Neural progenitor cell (in vitro differentiated cells): ENCODE data around the gene PROCR. TPM values are rescaled to one million over a fixed set of nuclear protein-coding genes. Genes with fewer than 3 reads are reported as not detected.

Experiments used
- DNase-seq: peaks from one replicate; pipeline ENCODE4 v3.0.0-alpha.2; 2016; ENCODE audit warnings: low spot score
- H2AFZ ChIP-seq: fragments of 200-600 bp; sonication (generic); replicated peaks from 2 replicates; pipeline ENCODE4 v1.6.1; 2016; ENCODE audit warnings: antibody characterized with exemption
- H3F3A ChIP-seq: fragments of 200-600 bp; sonication (generic); 2 replicates; pipeline ENCODE4 v1.6.1; 2016; ENCODE audit warnings: antibody characterized with exemption, low read depth
- H3K27ac ChIP-seq: fragments of 200-600 bp; sonication (generic); 2 replicates; pipeline ENCODE4 v1.5.1; 2016; ENCODE audit warnings: mild to moderate bottlenecking
- H3K27me3 ChIP-seq: fragments of 200-600 bp; sonication (generic); 2 replicates; pipeline ENCODE4 v1.6.1; 2016; ENCODE audit warnings: mild to moderate bottlenecking, moderate library complexity
- H3K36me3 ChIP-seq: fragments of 200-600 bp; sonication (generic); 2 replicates; pipeline ENCODE4 v1.5.1; 2016
- H3K4me1 ChIP-seq: fragments of 200-600 bp; sonication (generic); 2 replicates; pipeline ENCODE4 v1.6.1; 2016; ENCODE audit warnings: mixed run types
- H3K4me2 ChIP-seq: fragments of 200-600 bp; sonication (generic); 2 replicates; pipeline ENCODE4 v1.6.1; 2016
- H3K4me3 ChIP-seq: fragments of 200-600 bp; sonication (generic); 2 replicates; pipeline ENCODE4 v1.5.1; 2016
- H3K79me2 ChIP-seq: fragments of 200-600 bp; sonication (generic); 2 replicates; pipeline ENCODE4 v1.6.1; 2016; ENCODE audit warnings: low read depth
- H3K9ac ChIP-seq: fragments of 200-600 bp; sonication (generic); 2 replicates; pipeline ENCODE4 v1.6.1; 2016
- H3K9me3 ChIP-seq: fragments of 200-600 bp; sonication (generic); 2 replicates; pipeline ENCODE4 v1.5.1; 2016; ENCODE audit warnings: low read depth
- H4K20me1 ChIP-seq: fragments of 200-600 bp; sonication (generic); 2 replicates; pipeline ENCODE4 v1.6.1; 2016; ENCODE audit warnings: low read depth
- H3K27ac Mint-ChIP-seq: 3 replicates; pipeline ENCODE4 v1.8.0; 2021; ENCODE audit warnings: mixed read lengths
- H3K27me3 Mint-ChIP-seq: 2 replicates; pipeline ENCODE4 v1.8.0; 2022; ENCODE audit warnings: low read depth, mild to moderate bottlenecking, inconsistent platforms, moderate library complexity, mixed read lengths; ENCODE audit not compliant: insufficient read depth
- H3K36me3 Mint-ChIP-seq: 3 replicates; pipeline ENCODE4 v1.8.0; 2021; ENCODE audit warnings: mixed read lengths
- H3K4me1 Mint-ChIP-seq: 3 replicates; pipeline ENCODE4 v1.8.0; 2021; ENCODE audit warnings: mixed read lengths
- H3K4me3 Mint-ChIP-seq: 3 replicates; pipeline ENCODE4 v1.8.0; 2021; ENCODE audit warnings: mild to moderate bottlenecking, moderate library complexity, mixed read lengths
- H3K9me3 Mint-ChIP-seq: 3 replicates; pipeline ENCODE4 v1.8.0; 2020; ENCODE audit warnings: mixed read lengths
- EZH2 ChIP-seq: fragments of 200-600 bp; sonication (generic); IDR thresholded peaks from 2 replicates; pipeline ENCODE4 v1.6.1; 2017; ENCODE audit warnings: antibody characterized with exemption, mild to moderate bottlenecking, moderate library complexity
- EZH2phosphoT487 ChIP-seq: fragments of 200-600 bp; sonication (generic); IDR thresholded peaks from 2 replicates; pipeline ENCODE4 v1.6.1; 2017; ENCODE audit warnings: antibody characterized with exemption
- total RNA-seq: library from RNA; depleted of rRNA; stranded (reverse); fragments of >200 nt; gene quantifications from 2 replicates; pipeline ENCODE4 v1.2.3, GENCODE V29; 2015; ENCODE audit warnings: low replicate concordance
- TF ChIP-seq, protein P1 (sequence below): fragments of 200-600 bp; sonication (generic); IDR thresholded peaks from 2 replicates; pipeline ENCODE4 v1.5.1; 2017; ENCODE audit warnings: antibody characterized with exemption, mild to moderate bottlenecking

PROCR gene
- total RNA-seq, 1 donor from 2014 or later, result 3.1 TPM

- Histone ChIP-seq H3K27me3 (no peaks in the 10 kb centered on the region), H3K4me1 (peaks cover 8% of the 10 kb centered on the region), H3K79me2 (no peaks in the 10 kb centered on the region), H3K9ac (no peak overlapping the region), H3K27ac (no peak overlapping the region), H3F3A (peaks cover 9% of the 10 kb centered on the region), H4K20me1 (no peaks in the 10 kb centered on the region), H2AFZ (peak overlapping the region; percentile 50), H3K4me2 (peak overlapping the region; percentile 66), H3K4me3 (peak overlapping the region; percentile 31), H3K36me3 (no peaks in the 10 kb centered on the region), H3K9me3 (no peaks in the 10 kb centered on the region)
- H3K36me3 Mint-ChIP-seq, result no peaks in the 10 kb centered on the region
- DNase-seq, result no peak
- peaks cover 3% of the 10 kb centered on the region for H3K9me3 Mint-ChIP-seq
- H3K27me3 Mint-ChIP-seq, result peaks cover 4% of the 10 kb centered on the region
- H3K4me3 Mint-ChIP-seq, result peak overlapping the region; percentile 38
- H3K4me1 Mint-ChIP-seq, result peaks cover 15% of the 10 kb centered on the region
- no peak overlapping the region for H3K27ac Mint-ChIP-seq
- TF ChIP-seq, protein P1, sequence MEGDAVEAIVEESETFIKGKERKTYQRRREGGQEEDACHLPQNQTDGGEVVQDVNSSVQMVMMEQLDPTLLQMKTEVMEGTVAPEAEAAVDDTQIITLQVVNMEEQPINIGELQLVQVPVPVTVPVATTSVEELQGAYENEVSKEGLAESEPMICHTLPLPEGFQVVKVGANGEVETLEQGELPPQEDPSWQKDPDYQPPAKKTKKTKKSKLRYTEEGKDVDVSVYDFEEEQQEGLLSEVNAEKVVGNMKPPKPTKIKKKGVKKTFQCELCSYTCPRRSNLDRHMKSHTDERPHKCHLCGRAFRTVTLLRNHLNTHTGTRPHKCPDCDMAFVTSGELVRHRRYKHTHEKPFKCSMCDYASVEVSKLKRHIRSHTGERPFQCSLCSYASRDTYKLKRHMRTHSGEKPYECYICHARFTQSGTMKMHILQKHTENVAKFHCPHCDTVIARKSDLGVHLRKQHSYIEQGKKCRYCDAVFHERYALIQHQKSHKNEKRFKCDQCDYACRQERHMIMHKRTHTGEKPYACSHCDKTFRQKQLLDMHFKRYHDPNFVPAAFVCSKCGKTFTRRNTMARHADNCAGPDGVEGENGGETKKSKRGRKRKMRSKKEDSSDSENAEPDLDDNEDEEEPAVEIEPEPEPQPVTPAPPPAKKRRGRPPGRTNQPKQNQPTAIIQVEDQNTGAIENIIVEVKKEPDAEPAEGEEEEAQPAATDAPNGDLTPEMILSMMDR, result no peak
- TF ChIP-seq EZH2phosphoT487, result no peak
Measured at GRCh38 chr20:35171438-35171752, 477 bp upstream of the PROCR start.

DNA sequence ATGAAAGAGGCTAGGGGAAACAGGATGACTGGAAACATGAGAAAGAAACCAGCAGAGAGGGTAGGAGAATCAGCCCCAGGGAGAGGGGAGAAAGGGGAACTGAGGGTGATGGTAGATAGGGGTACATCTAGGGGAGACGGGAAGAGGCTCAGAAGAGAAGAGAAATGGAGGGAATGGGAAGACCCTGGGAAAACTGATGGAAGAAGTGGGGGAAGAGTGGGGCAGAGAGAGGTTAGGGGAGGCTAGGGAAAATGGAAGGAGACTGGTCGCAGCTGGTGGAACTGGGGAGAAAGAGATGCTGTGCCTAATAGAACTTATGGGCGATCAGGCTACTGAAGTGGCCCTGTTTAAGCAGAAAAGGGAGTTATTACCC lies 548 bp downstream of the PROCR start:
- H3K27me3 Mint-ChIP-seq, result peaks cover 4% of the 10 kb centered on the region
- peak overlapping the region; percentile 66 for H3K4me2 ChIP-seq
- no peak overlapping the region for H3K27ac ChIP-seq
- H3K9ac ChIP-seq, result no peak overlapping the region
- H3K36me3 Mint-ChIP-seq, result no peaks in the 10 kb centered on the region
- no peak for DNase-seq
- H3K9me3 ChIP-seq, result no peaks in the 10 kb centered on the region
- H3K79me2 ChIP-seq, result no peaks in the 10 kb centered on the region
- no peaks in the 10 kb centered on the region for H3K36me3 ChIP-seq
- H3F3A ChIP-seq, result peaks cover 7% of the 10 kb centered on the region
- no peak overlapping the region for H3K4me3 Mint-ChIP-seq
- no peaks in the 10 kb centered on the region for H4K20me1 ChIP-seq
- TF ChIP-seq, protein P1, result no peak
- TF ChIP-seq EZH2phosphoT487 (no peak), EZH2 (no peak)
- no peak overlapping the region for H3K27ac Mint-ChIP-seq
- peaks cover 8% of the 10 kb centered on the region for H3K4me1 ChIP-seq
- peak overlapping the region; percentile 50 for H2AFZ ChIP-seq
- peaks cover 3% of the 10 kb centered on the region for H3K9me3 Mint-ChIP-seq
- peaks cover 13% of the 10 kb centered on the region for H3K4me1 Mint-ChIP-seq
- H3K4me3 ChIP-seq, result no peak overlapping the region
- H3K27me3 ChIP-seq, result no peaks in the 10 kb centered on the region

DNA sequence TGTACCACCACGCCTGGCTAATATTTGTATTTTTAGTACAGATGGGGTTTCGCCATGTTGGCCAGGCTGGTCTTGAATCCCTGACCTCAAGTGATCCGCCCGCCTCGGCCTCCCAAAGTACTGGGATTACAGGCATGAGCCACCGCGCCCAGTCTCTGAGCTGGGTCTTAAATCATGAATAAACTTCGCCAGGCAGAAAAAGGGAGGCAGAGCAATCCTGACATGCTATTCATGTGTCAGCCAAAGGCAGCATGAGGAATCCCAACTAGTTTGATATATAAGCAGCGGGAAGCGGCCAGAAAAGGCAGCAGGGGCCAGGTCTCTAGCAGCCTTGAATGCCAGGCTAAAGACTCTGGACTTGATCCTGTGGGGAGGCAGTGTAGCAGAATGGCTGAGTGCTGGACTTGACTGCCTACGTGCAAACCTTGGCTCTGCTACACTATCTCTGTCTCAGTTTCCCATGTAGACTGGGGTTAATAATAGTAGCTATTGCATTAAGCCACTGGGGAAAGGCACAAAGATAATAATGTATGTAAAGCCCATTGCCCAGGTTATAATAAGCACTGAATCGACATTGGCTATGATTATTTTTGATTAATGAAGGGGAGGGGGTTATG lies 1.8 kb downstream of the PROCR start:
- Histone ChIP-seq H3K4me3 (no peak overlapping the region), H3K27me3 (no peaks in the 10 kb centered on the region), H2AFZ (no peak overlapping the region), H3K4me2 (no peak overlapping the region), H3K36me3 (no peaks in the 10 kb centered on the region), H3K27ac (no peak overlapping the region), H3K4me1 (peaks cover 8% of the 10 kb centered on the region), H3F3A (peaks cover 7% of the 10 kb centered on the region), H3K79me2 (no peaks in the 10 kb centered on the region), H4K20me1 (no peaks in the 10 kb centered on the region), H3K9me3 (no peaks in the 10 kb centered on the region), H3K9ac (no peak overlapping the region)
- Mint-ChIP-seq H3K36me3 (no peaks in the 10 kb centered on the region), H3K9me3 (peaks cover 3% of the 10 kb centered on the region), H3K4me1 (peaks cover 13% of the 10 kb centered on the region), H3K27me3 (peaks cover 6% of the 10 kb centered on the region), H3K27ac (no peak overlapping the region), H3K4me3 (no peak overlapping the region)
- DNase-seq, result no peak
- TF ChIP-seq, protein P1, result no peak
- TF ChIP-seq EZH2 (no peak), EZH2phosphoT487 (no peak)
